Panc1 (cell line): Measurements from ENCODE around the gene ASIC1. TPM values are rescaled to one million over a fixed set of nuclear protein-coding genes. Genes with fewer than 3 reads are reported as not detected.

Experiments used
- ATAC-seq: fragments of 200-7000 bp; cut with Tn5 transposase; 2 replicates; pipeline ENCODE4 v1.9.1; 2020; ENCODE audit warnings: mild to moderate bottlenecking, moderate library complexity
- BruUV-seq: library from RNA; stranded (reverse); fragments of 400-500 nt; replicated peaks from 2 replicates; lab custom pipeline; 2021; lab: Mats Ljungman, UMichigan
- CTCF ChIA-PET: fragments of 300-600 bp; sonication (Branson Sonifier 250); formaldehyde crosslinking; loops from one replicate; lab custom pipeline; 2022; ENCODE audit warnings: antibody characterized with exemption; lab: Charles Lee
- POLR2A ChIA-PET: fragments of 300-600 bp; sonication (Branson Sonifier 250); formaldehyde crosslinking; loops from one replicate; lab custom pipeline; 2022; ENCODE audit warnings: antibody characterized with exemption; lab: Charles Lee
- DNase-seq: peaks from one replicate; pipeline ENCODE4 v3.0.0-alpha.2; 2010; ENCODE audit warnings: low read depth, low spot score
- H3K27ac ChIP-seq: 2 replicates; pipeline ENCODE4 v1.5.1; 2011; ENCODE audit warnings: mild to moderate bottlenecking, low read length, inconsistent platforms
- H3K27me3 ChIP-seq: fragments of 200-500 bp; sonication (Bioruptor generic); 2 replicates; pipeline ENCODE4 v1.6.0; 2014; ENCODE audit warnings: low read length, inconsistent platforms; ENCODE audit not compliant: control insufficient read depth, insufficient read depth
- H3K36me3 ChIP-seq: fragments of 200-500 bp; sonication (Bioruptor generic); 2 replicates; pipeline ENCODE4 v1.5.1; 2014; ENCODE audit warnings: inconsistent platforms, mild to moderate bottlenecking, low read length, moderate library complexity; ENCODE audit not compliant: control insufficient read depth, insufficient read depth
- H3K4me1 ChIP-seq: 2 replicates; pipeline ENCODE4 v1.5.1; 2011; ENCODE audit warnings: inconsistent platforms, mild to moderate bottlenecking, low read length, moderate library complexity; ENCODE audit not compliant: control insufficient read depth, insufficient read depth
- H3K4me3 ChIP-seq, 2 experiments: 2 replicates each; pipeline ENCODE4 v1.5.1; 2011 to 2012; ENCODE audit warnings: low read depth in 2 of 2, low read length in 2 of 2, mild to moderate bottlenecking in 2 of 2, inconsistent platforms in 1 of 2, moderate library complexity in 1 of 2
- H3K9me3 ChIP-seq: fragments of 200-500 bp; sonication (Bioruptor generic); 2 replicates; pipeline ENCODE4 v1.5.1; 2014; ENCODE audit warnings: low read depth, mild to moderate bottlenecking, inconsistent platforms, low read length, moderate library complexity; ENCODE audit not compliant: control insufficient read depth, insufficient read depth
- CTCF ChIP-seq: fragments of 450-650 bp; IDR thresholded peaks from 2 replicates; pipeline ENCODE4 v1.5.1; 2017; ENCODE audit warnings: mild to moderate bottlenecking
- POLR2AphosphoS5 ChIP-seq: IDR thresholded peaks from 2 replicates; pipeline ENCODE4 v1.6.1; 2012; ENCODE audit warnings: mild to moderate bottlenecking, low read depth, low read length, moderate library complexity
- REST ChIP-seq, 2 experiments: IDR thresholded peaks; 2 replicates each; pipeline ENCODE4 v1.6.1; 2011 to 2012; ENCODE audit warnings: low read depth in 2 of 2, control low read depth in 1 of 2, low read length in 1 of 2, mild to moderate bottlenecking in 1 of 2, moderate library complexity in 1 of 2; ENCODE audit not compliant: insufficient read depth in 1 of 2
- SIN3A ChIP-seq: IDR thresholded peaks from 2 replicates; pipeline ENCODE4 v1.6.1; 2012; ENCODE audit warnings: low read depth, mild to moderate bottlenecking, low read length, moderate library complexity, borderline replicate concordance; ENCODE audit not compliant: insufficient read depth
- TCF7L2 ChIP-seq: IDR thresholded peaks from 2 replicates; pipeline ENCODE4 v1.6.1; 2011; ENCODE audit warnings: mild to moderate bottlenecking, low read depth, low read length, inconsistent platforms
- in situ Hi-C: cut with HindIII; loops from 2 replicates; pipeline ENCODE4 v1.10.0; 2016; ENCODE audit warnings: low sequenced_read_pairs, low pct_unique_long_range_greater_than_20kb
- intact Hi-C: fragments of 100-400 bp; cut with micrococcal nuclease; formaldehyde crosslinking; loops from one replicate; pipeline ENCODE4 v1.10.0; 2022; ENCODE audit not compliant: unreplicated experiment
- total RNA-seq: library from RNA; stranded (reverse); gene quantifications from one replicate; pipeline ENCODE4 v1.2.1, GENCODE V29; 2021; ENCODE audit not compliant: unreplicated experiment

ASIC1 gene
- total RNA-seq, 1 experiment from 2014 or later, result 13.5 TPM

- Histone ChIP-seq H3K4me1 (no peaks in the 10 kb centered on the region), H3K27me3 (no peaks in the 10 kb centered on the region), H3K27ac (no peak overlapping the region), H3K9me3 (no peaks in the 10 kb centered on the region), H3K36me3 (peaks cover 10% of the 10 kb centered on the region), H3K4me3 (no peak overlapping the region)
- ChIA-PET CTCF (interaction anchor here (0.6 kb wide), 2 partner anchors 22 to 100 kb away, joined by 3 read pairs; no protein-coding TSS in a partner anchor), POLR2A (no interaction called here)
- no peak for ATAC-seq
- in situ Hi-C loops, result no loop called here
- DNase-seq, result no peak
- TF ChIP-seq REST (IDR thresholded peaks at IDR 0.05; ENCODE audit: insufficient read depth in 1 of 2, low read depth in 2 of 2, low read length in 1 of 2), result no peak
- TF ChIP-seq CTCF, result no peak
- TF ChIP-seq POLR2AphosphoS5, result no peak; the same call in 1 of the 2 replicates
- TF ChIP-seq TCF7L2, result no peak
- TF ChIP-seq SIN3A, result no peak
- intact Hi-C loops, result no loop called here
- no TSS peak for BruUV-seq
Measured at GRCh38 chr12:50132505-50133135, 75.2 kb downstream of the ASIC1 start.

Other genes starting within 250 kb of the ASIC1 start
- 17.3 TPM for gene NCKAP5L, start 229.2 kb upstream of the ASIC1 start, total RNA-seq
- gene BCDIN3D, start 214.5 kb upstream of the ASIC1 start, total RNA-seq, result 4.8 TPM
- 0.49 TPM for gene FAIM2, start 153.7 kb upstream of the ASIC1 start, total RNA-seq
- 0.36 TPM for gene AQP2, start 106.9 kb upstream of the ASIC1 start, total RNA-seq
- gene AQP5, start 95.7 kb upstream of the ASIC1 start, total RNA-seq, result 0.72 TPM
- gene AQP6, start 84.6 kb upstream of the ASIC1 start, total RNA-seq, result 0.31 TPM
- gene RACGAP1, start 32.1 kb upstream of the ASIC1 start, total RNA-seq, result 147 TPM
- gene SMARCD1, start 27.7 kb downstream of the ASIC1 start, total RNA-seq, result 84.9 TPM
- 0.28 TPM for gene GPD1, start 46.4 kb downstream of the ASIC1 start, total RNA-seq
- gene COX14, start 54.6 kb downstream of the ASIC1 start, total RNA-seq, result 74.5 TPM
- 50.5 TPM for gene CERS5, start 109.8 kb downstream of the ASIC1 start, total RNA-seq
- 155 TPM for gene LIMA1, start 225.9 kb downstream of the ASIC1 start, total RNA-seq